Activated CD4-positive, alpha-beta T cell treated with anti-CD3 and anti-CD28 coated beads for 48 hours (primary cell): ENCODE data around the gene WEE2.
"Not testable (repeated sequence)": the region's sequence is repeated elsewhere in the genome, so short reads cannot be mapped to it uniquely, and the experiment has no call there.

Experiments used
- DNase-seq: peaks from one replicate; pipeline ENCODE4 v3.0.0-alpha.2; 2020

The WEE2 gene

GRCh38 chr7:141715794-141716689, 7.9 kb downstream of the WEE2 start:
- no peak for DNase-seq

- no peak for DNase-seq
Measured at GRCh38 chr7:141717450-141717849, 9.3 kb downstream of the WEE2 start.

GRCh38 chr7:141722529-141722928, 14.4 kb downstream of the WEE2 start:
- DNase-seq: no peak

GRCh38 chr7:141729020-141729419, 20.9 kb downstream of the WEE2 start:
- DNase-seq: no peak

- no peak for DNase-seq
Measured at GRCh38 chr7:141731476-141732149, 23.5 kb downstream of the WEE2 start.

- no peak for DNase-seq
Measured at GRCh38 chr7:141737118-141737835, 29.1 kb downstream of the WEE2 start.

- DNase-seq: peak; percentile 94
Measured at GRCh38 chr7:141737836-141738591, 29.9 kb downstream of the WEE2 start, which contains the start of gene SSBP1. Gene SSBP1, plus strand, starts transcription at chr7:141738358. Its CDS starts 809 bp downstream, at chr7:141739167.

GRCh38 chr7:141738592-141739013, 30.4 kb downstream of the WEE2 start:
- no peak for DNase-seq

GRCh38 chr7:141739250-141739649, 31.1 kb downstream of the WEE2 start:
- no peak for DNase-seq

GRCh38 chr7:141742229-141742628, 34.1 kb downstream of the WEE2 start:
- DNase-seq: no peak

GRCh38 chr7:141744131-141744530, 36.0 kb downstream of the WEE2 start:
- DNase-seq: no peak

- no peak for DNase-seq
Measured at GRCh38 chr7:141748396-141748795, 40.2 kb downstream of the WEE2 start.

- DNase-seq: peak; percentile 20
Measured at GRCh38 chr7:141751904-141752303, 43.8 kb downstream of the WEE2 start.

GRCh38 chr7:141752634-141753033, 44.5 kb downstream of the WEE2 start:
- no peak for DNase-seq

GRCh38 chr7:141754939-141755338, 46.8 kb downstream of the WEE2 start:
- peak; percentile 11 for DNase-seq

- no peak for DNase-seq
Measured at GRCh38 chr7:141763797-141764196, 55.6 kb downstream of the WEE2 start, which contains the start of gene TAS2R3. Gene TAS2R3, plus strand, starts transcription at chr7:141764097. Its CDS starts 62 bp downstream, at chr7:141764159.

- not testable (repeated sequence) for DNase-seq
Measured at GRCh38 chr7:141770083-141770583, 62.0 kb downstream of the WEE2 start.

GRCh38 chr7:141776374-141776773, 68.2 kb downstream of the WEE2 start, which contains the start of gene TAS2R4:
Gene TAS2R4, plus strand, starts transcription at chr7:141776674. Its CDS starts 1,815 bp downstream, at chr7:141778489.
- no peak for DNase-seq
